Activated CD4-positive, alpha-beta T cell treated with anti-CD3 and anti-CD28 coated beads, Interleukin-2, Interleukin-4, amounts not matched to agents 100 ng/mL and 50 ng/mL, durations not matched to agents 16 hours and 8 hours (primary cell): Measurements from ENCODE around the gene NPC2.
"Not testable (repeated sequence)": the region's sequence is repeated elsewhere in the genome, so short reads cannot be mapped to it uniquely, and the experiment has no call there.

Experiments used
- DNase-seq: peaks from one replicate; pipeline ENCODE4 v3.0.0-alpha.2; 2020; ENCODE audit warnings: low spot score

The NPC2 gene

GRCh38 chr14:74492776-74493342, at the start of gene NPC2:
NPC2 (minus strand) TSS chr14:74493305; CDS start chr14:74493274, 31 bp downstream.
- no peak for DNase-seq

- DNase-seq = no peak
These were observed 49.1 kb upstream of the NPC2 start for GRCh38 chr14:74542056-74542685.

GRCh38 chr14:74541225-74541624, 48.1 kb upstream of the NPC2 start:
- DNase-seq = no peak

GRCh38 chr14:74539503-74539902, 46.4 kb upstream of the NPC2 start:
- no peak for DNase-seq

- DNase-seq = no peak
These were observed 45.6 kb upstream of the NPC2 start for GRCh38 chr14:74538411-74539391.

- not testable (repeated sequence) for DNase-seq
These were observed 43.2 kb upstream of the NPC2 start for GRCh38 chr14:74536336-74536735.

- DNase-seq = no peak
These were observed 42.7 kb upstream of the NPC2 start for GRCh38 chr14:74535756-74536325.

GRCh38 chr14:74533576-74533975, 40.5 kb upstream of the NPC2 start:
- DNase-seq = no peak

- no peak for DNase-seq
These were observed 39.1 kb upstream of the NPC2 start for GRCh38 chr14:74532246-74532645.

- no peak for DNase-seq
These were observed 38.4 kb upstream of the NPC2 start for GRCh38 chr14:74531467-74531866.

- DNase-seq = no peak
These were observed 37.9 kb upstream of the NPC2 start for GRCh38 chr14:74531006-74531405.

GRCh38 chr14:74528886-74529285, 35.8 kb upstream of the NPC2 start:
- no peak for DNase-seq

GRCh38 chr14:74528406-74528805, 35.3 kb upstream of the NPC2 start:
- DNase-seq = no peak

- no peak for DNase-seq
These were observed 34.7 kb upstream of the NPC2 start for GRCh38 chr14:74527736-74528280.

- no peak for DNase-seq
These were observed 33.9 kb upstream of the NPC2 start for GRCh38 chr14:74526854-74527585.

GRCh38 chr14:74525361-74525851, 32.3 kb upstream of the NPC2 start:
- no peak for DNase-seq

- DNase-seq = no peak
These were observed 31.7 kb upstream of the NPC2 start for GRCh38 chr14:74524812-74525135.

GRCh38 chr14:74524076-74524811, 31.1 kb upstream of the NPC2 start:
- DNase-seq = no peak

- no peak for DNase-seq
These were observed 29.6 kb upstream of the NPC2 start for GRCh38 chr14:74522740-74523139.

GRCh38 chr14:74521756-74522155, 28.7 kb upstream of the NPC2 start:
- DNase-seq = no peak
